Rectal smooth muscle tissue (tissue), 1 donor: ENCODE measurements around the gene POTEG.
"Not testable (repeated sequence)": the region's sequence is repeated elsewhere in the genome, so short reads cannot be mapped to it uniquely, and the experiment has no call there.

Experiments used
- H3K27ac ChIP-seq: one replicate; pipeline ENCODE4 v1.7.0; 2013; ENCODE audit warnings: low read depth, low read length, inconsistent platforms
- H3K27me3 ChIP-seq: one replicate; pipeline ENCODE4 v1.7.0; 2013; ENCODE audit warnings: low read length; ENCODE audit not compliant: control insufficient read depth, insufficient read depth
- H3K36me3 ChIP-seq: one replicate; pipeline ENCODE4 v1.7.0; 2013; ENCODE audit warnings: low read length; ENCODE audit not compliant: control insufficient read depth, insufficient read depth
- H3K4me1 ChIP-seq: one replicate; pipeline ENCODE4 v1.7.0; 2013; ENCODE audit warnings: low read length; ENCODE audit not compliant: control insufficient read depth, insufficient read depth
- H3K4me3 ChIP-seq: one replicate; pipeline ENCODE4 v1.7.0; 2013; ENCODE audit warnings: low read length
- H3K9ac ChIP-seq: one replicate; pipeline ENCODE4 v1.7.0; 2013; ENCODE audit warnings: low read length

The POTEG gene

GRCh38 chr14:19434241-19434640 is at the start of gene POTEG:
Gene POTEG, minus strand, starts transcription at chr14:19434341. Its CDS starts 52 bp downstream, at chr14:19434289.
- not testable (repeated sequence) for H3K9ac ChIP-seq, H3K27ac ChIP-seq, H3K4me1 ChIP-seq, H3K36me3 ChIP-seq, H3K4me3 ChIP-seq, H3K27me3 ChIP-seq

GRCh38 chr14:19482093-19482492 is 48.0 kb upstream of the POTEG start:
- H3K4me3 ChIP-seq = not testable (repeated sequence)

GRCh38 chr14:19481421-19481820 is 47.3 kb upstream of the POTEG start:
- not testable (repeated sequence) for H3K27me3 ChIP-seq, H3K9ac ChIP-seq, H3K4me3 ChIP-seq, H3K4me1 ChIP-seq, H3K36me3 ChIP-seq, H3K27ac ChIP-seq

More at GRCh38 chr14:19482093-19482492, 48.0 kb upstream of the POTEG start:
- H3K36me3 ChIP-seq, H3K27me3 ChIP-seq, H3K27ac ChIP-seq, H3K9ac ChIP-seq, H3K4me1 ChIP-seq: not testable (repeated sequence)

GRCh38 chr14:19480491-19480890 is 46.4 kb upstream of the POTEG start:
- not testable (repeated sequence) for H3K4me1 ChIP-seq, H3K4me3 ChIP-seq, H3K36me3 ChIP-seq, H3K27me3 ChIP-seq, H3K27ac ChIP-seq, H3K9ac ChIP-seq

GRCh38 chr14:19445761-19446160 is 11.6 kb upstream of the POTEG start:
- not testable (repeated sequence) for H3K9ac ChIP-seq, H3K27me3 ChIP-seq, H3K4me3 ChIP-seq, H3K4me1 ChIP-seq, H3K36me3 ChIP-seq, H3K27ac ChIP-seq

GRCh38 chr14:19439826-19440225 is 5.7 kb upstream of the POTEG start:
- not testable (repeated sequence) for H3K27ac ChIP-seq, H3K4me1 ChIP-seq, H3K36me3 ChIP-seq, H3K4me3 ChIP-seq, H3K9ac ChIP-seq, H3K27me3 ChIP-seq

GRCh38 chr14:19439219-19439618 is 5.1 kb upstream of the POTEG start:
- H3K27ac ChIP-seq, H3K36me3 ChIP-seq, H3K4me1 ChIP-seq, H3K27me3 ChIP-seq, H3K4me3 ChIP-seq, H3K9ac ChIP-seq: not testable (repeated sequence)

GRCh38 chr14:19437126-19437443 is 2.9 kb upstream of the POTEG start:
- not testable (repeated sequence) for H3K9ac ChIP-seq, H3K27ac ChIP-seq, H3K4me3 ChIP-seq, H3K36me3 ChIP-seq, H3K27me3 ChIP-seq, H3K4me1 ChIP-seq

GRCh38 chr14:19436311-19437125 is 2.4 kb upstream of the POTEG start:
- H3K4me3 ChIP-seq, H3K36me3 ChIP-seq, H3K27me3 ChIP-seq, H3K9ac ChIP-seq, H3K4me1 ChIP-seq, H3K27ac ChIP-seq: not testable (repeated sequence)

- not testable (repeated sequence) for H3K27me3 ChIP-seq, H3K9ac ChIP-seq, H3K4me1 ChIP-seq, H3K4me3 ChIP-seq, H3K27ac ChIP-seq, H3K36me3 ChIP-seq
Observed at GRCh38 chr14:19435852-19436251, 1.7 kb upstream of the POTEG start.

GRCh38 chr14:19434891-19435290 is 750 bp upstream of the POTEG start:
- H3K36me3 ChIP-seq, H3K9ac ChIP-seq, H3K27me3 ChIP-seq, H3K4me3 ChIP-seq, H3K4me1 ChIP-seq, H3K27ac ChIP-seq: not testable (repeated sequence)

GRCh38 chr14:19433765-19434164 is 376 bp downstream of the POTEG start:
- H3K4me1 ChIP-seq, H3K4me3 ChIP-seq, H3K27ac ChIP-seq: not testable (repeated sequence)

GRCh38 chr14:19408519-19408918 is 25.6 kb downstream of the POTEG start:
- H3K4me1 ChIP-seq, H3K9ac ChIP-seq, H3K27ac ChIP-seq, H3K4me3 ChIP-seq, H3K36me3 ChIP-seq, H3K27me3 ChIP-seq: not testable (repeated sequence)

More at GRCh38 chr14:19433765-19434164, 376 bp downstream of the POTEG start:
- H3K9ac ChIP-seq, H3K36me3 ChIP-seq, H3K27me3 ChIP-seq: not testable (repeated sequence)
